Fibroblast of mammary gland (primary cell): Measurements from ENCODE around the gene KREMEN1.
A peak's percentile ranks its signal among the peaks of the same experiment; 100 is the strongest.

Source experiments
- DNase-seq: peaks from one replicate; pipeline ENCODE4 v3.0.0-alpha.2; 2010; ENCODE audit warnings: low read depth
- H3K4me3 ChIP-seq: 2 replicates; pipeline ENCODE4 v1.5.1; 2011; ENCODE audit warnings: low read depth, mild to moderate bottlenecking, low read length, moderate library complexity; ENCODE audit not compliant: control insufficient read depth
- CTCF ChIP-seq: conservative IDR thresholded peaks from 2 replicates; pipeline ENCODE4 v1.5.1; 2011; ENCODE audit warnings: low read depth, low read length, inconsistent platforms; ENCODE audit not compliant: control insufficient read depth, insufficient read depth

The KREMEN1 gene

GRCh38 chr22:29128891-29129807 lies 56.3 kb downstream of the KREMEN1 start:
- no peak for TF ChIP-seq CTCF
- no peak overlapping the region for H3K4me3 ChIP-seq
- DNase-seq: peak; percentile 65

GRCh38 chr22:29129808-29130140 lies 56.9 kb downstream of the KREMEN1 start:
- H3K4me3 ChIP-seq: no peak overlapping the region
- no peak for TF ChIP-seq CTCF
- DNase-seq: no peak

GRCh38 chr22:29130476-29130875 lies 57.6 kb downstream of the KREMEN1 start:
- no peak for TF ChIP-seq CTCF
- DNase-seq: no peak
- no peak overlapping the region for H3K4me3 ChIP-seq

- no peak overlapping the region for H3K4me3 ChIP-seq
- no peak for DNase-seq
- TF ChIP-seq CTCF: no peak
Measured at GRCh38 chr22:29133603-29134133, 60.8 kb downstream of the KREMEN1 start.

GRCh38 chr22:29134448-29134847 lies 61.6 kb downstream of the KREMEN1 start:
- no peak overlapping the region for H3K4me3 ChIP-seq
- TF ChIP-seq CTCF: no peak
- no peak for DNase-seq

- TF ChIP-seq CTCF: no peak
- H3K4me3 ChIP-seq: no peak overlapping the region
- DNase-seq: no peak
Measured at GRCh38 chr22:29136782-29137700, 64.2 kb downstream of the KREMEN1 start.
